Breast epithelium (tissue), 3 donors: ENCODE results near the gene ELP2.

Experiments used
- POLR2A ChIP-seq: fragments of 450-650 bp; IDR thresholded peaks from one replicate; pipeline ENCODE4 v1.6.1; 2016; ENCODE audit warnings: antibody characterized with exemption, mild to moderate bottlenecking, moderate library complexity
- POLR2AphosphoS5 ChIP-seq, 3 donors: sonication (generic); formaldehyde crosslinking; IDR thresholded peaks; one replicate each; pipeline ENCODE4 v1.6.1; 2017; ENCODE audit warnings: antibody characterized with exemption in 3 of 3
- TF ChIP-seq, protein P1 (sequence below), 3 donors: fragments of 450-650 bp; IDR thresholded peaks; one replicate each; pipeline ENCODE4 v1.5.1; 2016 to 2017; ENCODE audit warnings: antibody characterized with exemption in 3 of 3, mild to moderate bottlenecking in 3 of 3, moderate library complexity in 3 of 3

DNA sequence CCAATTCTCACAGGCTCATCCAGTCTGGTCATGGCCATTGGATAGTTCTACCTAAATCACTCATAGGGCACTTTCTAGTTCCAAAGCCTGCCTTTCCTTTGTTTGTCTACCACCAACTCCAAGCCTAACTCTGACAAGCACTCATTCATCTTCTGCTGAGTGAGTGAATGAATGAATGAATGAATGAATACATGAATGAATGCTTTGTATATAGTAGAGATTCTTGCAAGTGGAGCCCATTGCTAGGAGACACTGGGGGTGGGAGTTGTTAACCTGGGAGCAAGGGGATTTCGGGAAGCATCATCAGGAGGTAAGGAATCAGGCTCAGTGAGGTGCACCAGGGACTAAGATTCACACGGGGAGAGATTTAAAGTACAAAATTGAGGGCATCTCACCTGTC lies 54.3 kb downstream of the ELP2 start:
- TF ChIP-seq, protein P1, sequence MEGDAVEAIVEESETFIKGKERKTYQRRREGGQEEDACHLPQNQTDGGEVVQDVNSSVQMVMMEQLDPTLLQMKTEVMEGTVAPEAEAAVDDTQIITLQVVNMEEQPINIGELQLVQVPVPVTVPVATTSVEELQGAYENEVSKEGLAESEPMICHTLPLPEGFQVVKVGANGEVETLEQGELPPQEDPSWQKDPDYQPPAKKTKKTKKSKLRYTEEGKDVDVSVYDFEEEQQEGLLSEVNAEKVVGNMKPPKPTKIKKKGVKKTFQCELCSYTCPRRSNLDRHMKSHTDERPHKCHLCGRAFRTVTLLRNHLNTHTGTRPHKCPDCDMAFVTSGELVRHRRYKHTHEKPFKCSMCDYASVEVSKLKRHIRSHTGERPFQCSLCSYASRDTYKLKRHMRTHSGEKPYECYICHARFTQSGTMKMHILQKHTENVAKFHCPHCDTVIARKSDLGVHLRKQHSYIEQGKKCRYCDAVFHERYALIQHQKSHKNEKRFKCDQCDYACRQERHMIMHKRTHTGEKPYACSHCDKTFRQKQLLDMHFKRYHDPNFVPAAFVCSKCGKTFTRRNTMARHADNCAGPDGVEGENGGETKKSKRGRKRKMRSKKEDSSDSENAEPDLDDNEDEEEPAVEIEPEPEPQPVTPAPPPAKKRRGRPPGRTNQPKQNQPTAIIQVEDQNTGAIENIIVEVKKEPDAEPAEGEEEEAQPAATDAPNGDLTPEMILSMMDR (IDR thresholded peaks at IDR 0.05) = no peak
- TF ChIP-seq POLR2AphosphoS5 (IDR thresholded peaks at IDR 0.05) (no peak), POLR2A (no peak)
